HG03175 (cell line): ENCODE data around the gene FAP.

Source experiments
- ATAC-seq: cut with Tn5 transposase; IDR thresholded peaks from one replicate; pipeline ENCODE4 v1.9.1; 2021; ENCODE audit warnings: mild to moderate bottlenecking, moderate library complexity; ENCODE audit not compliant: unreplicated experiment

Gene FAP

GRCh38 chr2:162243294-162243693, at the start of gene FAP:
FAP (minus strand) TSS chr2:162243445; CDS start chr2:162243327, 118 bp downstream.
- ATAC-seq, result no peak

DNA sequence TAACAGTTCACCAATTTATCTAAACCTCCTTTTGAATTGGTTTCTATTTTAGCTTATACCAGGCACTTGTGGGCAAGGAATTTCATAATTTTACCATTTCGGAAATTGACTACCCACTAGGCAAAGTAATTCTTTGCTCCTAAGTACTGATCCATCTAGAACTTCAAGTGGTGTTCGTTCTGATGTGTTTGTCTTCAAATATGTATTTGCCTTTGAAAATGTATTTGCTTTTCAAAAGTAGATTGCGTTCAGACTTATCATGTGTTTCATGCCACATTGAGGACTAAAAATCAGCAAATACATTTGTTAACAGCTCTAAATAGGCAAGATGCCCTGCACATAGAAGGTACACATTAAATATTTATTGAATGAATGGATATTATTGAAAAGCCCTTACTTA, 48.5 kb upstream of the FAP start:
- no peak for ATAC-seq

GRCh38 chr2:162282765-162283425, 39.6 kb upstream of the FAP start:
- no peak for ATAC-seq

DNA sequence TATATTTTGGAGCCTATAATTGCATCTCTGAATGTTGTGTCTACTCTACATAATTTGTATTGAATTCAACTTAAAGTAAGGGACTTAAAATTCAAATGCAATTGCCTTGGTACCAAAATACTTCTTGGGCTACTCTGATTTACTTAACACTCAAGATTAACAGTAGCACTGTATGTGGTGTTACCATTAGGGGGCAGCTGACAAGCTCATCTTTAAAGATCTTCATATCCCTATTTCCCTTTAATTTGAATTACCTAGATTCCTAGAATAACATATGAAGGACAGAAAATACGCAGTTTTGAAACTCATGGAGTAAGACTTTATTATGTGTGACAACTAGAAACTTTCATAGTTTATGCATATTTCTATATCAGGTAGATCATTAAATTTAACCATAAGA, 37.4 kb upstream of the FAP start:
- no peak for ATAC-seq

DNA sequence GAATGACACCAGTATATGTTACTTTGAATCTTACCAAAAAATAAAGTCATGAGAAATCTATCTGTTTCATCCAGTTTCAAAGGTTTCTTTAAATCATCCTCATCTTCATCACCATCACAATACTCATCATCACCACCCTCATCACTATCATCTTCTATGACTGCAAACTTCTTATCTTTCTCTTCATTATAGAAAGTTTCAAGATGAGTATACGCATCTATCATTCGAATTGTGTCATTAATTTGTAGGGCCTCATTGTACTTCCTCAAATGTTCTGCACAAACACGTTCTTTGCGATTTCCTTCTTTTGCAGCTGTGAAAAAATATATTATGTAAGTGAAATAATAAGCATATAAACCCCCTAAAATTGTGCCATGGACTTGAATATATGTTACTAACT, 34.1 kb upstream of the FAP start:
- ATAC-seq, result no peak

DNA sequence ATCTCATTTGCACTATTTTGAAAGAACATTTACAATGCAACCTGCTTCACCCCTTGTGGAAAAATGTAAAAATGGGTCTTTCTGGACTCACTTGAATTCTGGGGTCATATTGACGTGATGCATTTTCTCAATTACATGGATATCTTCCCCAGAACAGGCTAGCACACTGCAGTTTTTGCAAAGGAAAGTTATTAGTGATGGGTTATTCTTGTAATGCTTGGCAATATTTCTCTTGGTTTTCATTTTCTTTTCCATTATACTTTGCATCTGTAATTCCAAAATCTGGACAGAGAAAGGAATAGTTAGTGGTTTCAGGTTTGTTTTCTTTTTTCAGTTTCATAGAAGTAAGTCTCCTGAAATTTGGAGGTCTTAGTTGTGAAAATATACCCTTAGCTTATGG, 24.8 kb upstream of the FAP start:
- ATAC-seq, result no peak

DNA sequence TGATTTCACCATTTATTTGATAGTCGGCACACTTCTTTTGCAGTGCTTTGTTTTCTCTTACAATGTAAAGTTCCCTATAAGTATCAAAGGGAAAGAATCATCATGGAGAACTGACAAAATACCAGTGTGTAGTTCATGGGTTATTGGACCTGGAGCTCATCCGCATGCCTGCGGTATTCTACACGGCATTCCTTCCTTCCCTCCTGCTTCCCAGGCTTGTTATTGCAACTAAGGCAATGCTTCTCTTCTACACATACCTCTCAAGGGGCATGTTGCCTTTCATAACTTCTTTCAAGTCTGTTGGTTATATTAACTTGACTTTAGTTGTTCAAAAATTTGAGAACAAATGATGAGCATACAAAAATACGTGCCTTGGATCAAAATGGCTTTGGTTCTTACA, 24.3 kb upstream of the FAP start:
- ATAC-seq, result no peak

DNA sequence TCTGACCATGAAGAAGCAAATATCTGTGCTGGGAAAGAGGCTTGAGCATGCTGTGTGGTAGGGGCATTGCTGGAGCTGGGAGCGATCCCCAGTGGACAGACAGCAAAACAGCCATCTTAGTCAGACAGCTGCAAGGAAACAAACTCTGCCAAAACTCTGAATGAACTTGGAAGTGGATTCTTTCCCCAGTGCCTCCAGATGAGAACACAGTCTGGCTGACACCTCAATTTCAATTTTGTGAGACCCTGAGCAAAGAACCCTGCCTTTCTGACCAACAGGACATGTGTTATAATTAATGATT, 23.2 kb upstream of the FAP start:
- ATAC-seq, result no peak

DNA sequence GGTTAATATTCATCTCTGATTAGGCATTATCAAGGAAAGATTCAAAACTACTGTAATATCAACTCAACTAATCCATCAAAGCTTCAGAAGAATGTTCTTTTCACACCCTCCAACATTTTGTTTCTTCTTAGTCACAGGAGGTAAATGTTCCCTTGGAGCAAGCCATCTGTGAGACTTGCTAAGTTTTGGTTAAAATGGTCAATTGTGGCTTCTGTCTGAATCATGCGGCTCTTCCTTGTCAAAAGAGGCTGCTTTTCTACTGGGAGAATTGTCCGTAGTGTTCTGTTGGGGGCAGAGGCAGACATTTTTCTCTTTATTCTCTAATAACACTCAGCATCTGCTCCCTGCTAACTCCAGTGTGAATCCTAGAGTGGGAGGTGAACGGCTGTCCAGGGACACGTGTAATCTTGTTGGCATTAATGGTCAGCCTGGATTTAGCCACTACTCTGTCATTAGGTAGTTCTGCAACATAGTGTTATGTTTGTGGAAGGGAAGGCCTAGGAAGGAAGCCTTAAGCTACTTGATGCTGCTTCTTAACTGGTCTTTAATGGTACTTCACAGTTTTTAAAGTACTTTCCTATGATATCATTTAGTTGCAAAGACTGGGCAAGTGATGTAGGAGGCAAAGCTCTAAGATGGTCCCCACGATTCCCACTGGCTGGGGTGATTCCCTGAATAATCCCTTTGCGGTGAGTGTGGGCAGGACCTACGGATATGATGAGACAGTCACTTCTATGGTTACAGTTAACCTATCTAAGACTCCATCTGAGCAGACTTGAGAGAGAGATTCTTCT, 22.6 kb upstream of the FAP start:
- ATAC-seq, result no peak

- peak; percentile 67 for ATAC-seq
Measured at GRCh38 chr2:162261032-162261945, 18.0 kb upstream of the FAP start.

- ATAC-seq, result no peak
Measured at GRCh38 chr2:162258686-162259085, 15.4 kb upstream of the FAP start.

DNA sequence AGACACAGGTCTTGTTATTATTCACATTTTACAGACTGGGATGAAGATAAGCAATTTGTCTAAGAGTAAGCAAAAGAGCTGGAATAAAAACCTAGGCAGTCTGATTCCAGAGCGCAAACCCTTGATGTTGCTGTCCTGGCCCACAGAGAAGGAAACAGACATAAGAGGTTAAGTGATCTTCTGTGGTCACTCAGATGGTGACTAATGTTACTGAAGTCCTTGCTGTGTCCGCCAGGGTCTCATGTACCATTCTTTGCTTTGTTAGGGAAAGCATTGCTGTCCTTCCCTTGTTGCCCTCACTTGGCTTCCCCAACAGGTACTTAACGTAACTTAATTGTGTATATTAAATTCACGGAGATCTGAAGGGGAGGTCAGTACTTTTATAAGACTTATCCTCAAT, 14.9 kb upstream of the FAP start:
- no peak for ATAC-seq

DNA sequence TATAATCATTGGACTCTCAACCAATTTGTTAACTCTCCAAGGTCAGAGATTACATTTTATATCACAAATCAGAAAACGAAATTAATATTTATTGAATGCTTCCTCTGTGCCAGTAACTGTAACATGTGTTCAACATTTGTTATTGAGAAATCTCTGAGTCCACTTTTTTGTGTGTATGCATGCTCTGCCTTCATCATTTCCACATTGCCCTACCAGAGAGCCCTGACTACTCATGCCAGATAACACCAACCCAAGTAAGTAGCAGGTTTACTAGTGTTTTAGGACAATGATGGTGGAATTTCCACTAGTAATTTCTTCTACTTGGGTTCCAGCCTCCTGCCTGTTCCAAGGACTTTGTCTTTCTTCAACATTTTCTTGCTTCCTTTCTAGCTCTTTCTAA, 14.2 kb upstream of the FAP start:
- ATAC-seq, result no peak

DNA sequence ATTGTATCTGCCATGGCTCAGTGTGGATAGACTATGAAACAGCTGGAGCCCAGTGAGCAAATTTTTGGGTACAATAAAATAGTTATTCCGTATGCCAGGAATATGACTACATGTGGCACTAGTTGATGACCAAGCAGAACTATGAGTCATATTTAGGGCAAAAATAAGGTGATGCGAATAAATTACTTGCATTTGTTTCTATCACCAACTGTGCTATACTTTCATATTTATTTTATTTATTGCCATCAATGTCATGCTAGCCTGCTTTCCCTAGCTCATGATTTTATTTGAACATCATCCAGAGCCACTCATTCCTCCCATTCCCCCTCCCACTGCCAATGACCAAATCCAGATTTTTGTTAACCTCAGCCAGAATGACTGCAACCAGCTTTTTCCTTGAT, 13.3 kb upstream of the FAP start:
- ATAC-seq, result no peak

DNA sequence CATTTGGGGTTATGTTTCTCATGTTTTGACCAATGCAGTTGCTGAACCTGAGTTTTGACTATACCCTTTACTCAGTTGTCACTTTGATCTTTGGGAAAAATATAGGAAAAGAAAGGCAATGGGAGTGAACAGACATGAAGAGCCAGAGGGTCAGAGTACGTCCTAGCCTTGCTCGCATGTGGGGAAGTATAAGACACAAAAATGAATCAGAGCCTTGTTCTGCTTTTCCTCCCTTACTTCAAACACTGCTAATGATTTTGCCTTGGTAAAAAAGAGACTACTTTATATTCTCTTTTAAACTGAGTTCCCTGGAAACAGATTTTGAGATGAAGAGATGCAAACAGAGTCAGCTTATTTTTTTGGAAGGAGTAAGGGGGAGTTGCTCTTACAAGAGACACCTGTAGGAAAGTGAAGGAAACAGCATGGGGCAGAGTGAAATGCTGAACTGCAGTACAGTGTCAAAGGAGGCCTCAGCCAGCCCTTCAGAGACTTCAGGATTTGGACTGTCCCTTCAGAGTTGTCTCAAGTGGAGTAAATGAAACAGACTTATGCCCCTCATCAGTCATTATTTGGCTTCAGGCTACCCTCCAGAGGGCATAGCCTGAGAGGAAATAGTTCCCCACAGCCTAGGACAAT, 11.1 kb upstream of the FAP start:
- no peak for ATAC-seq

DNA sequence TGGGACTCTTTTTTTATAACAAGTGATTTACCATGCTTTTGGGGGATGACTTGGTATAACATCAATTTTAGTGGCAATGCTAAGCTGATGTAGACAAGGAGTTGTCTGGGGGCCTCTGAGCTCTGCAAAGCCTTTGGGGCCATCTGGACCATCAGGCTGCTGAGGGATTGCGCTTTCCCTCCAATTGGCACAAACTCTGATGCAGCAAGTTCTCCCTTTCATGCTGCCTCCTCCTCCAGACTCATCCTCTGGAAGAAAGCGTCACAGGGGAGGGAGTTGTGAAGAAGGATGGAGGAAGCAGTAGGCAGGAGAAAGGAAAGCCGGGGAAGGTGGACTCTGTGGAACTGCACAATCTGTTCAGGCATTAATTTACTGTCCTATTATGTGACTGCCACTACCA, 10.2 kb upstream of the FAP start:
- no peak for ATAC-seq

- no peak for ATAC-seq
Measured at GRCh38 chr2:162252153-162252552, 8.9 kb upstream of the FAP start.

DNA sequence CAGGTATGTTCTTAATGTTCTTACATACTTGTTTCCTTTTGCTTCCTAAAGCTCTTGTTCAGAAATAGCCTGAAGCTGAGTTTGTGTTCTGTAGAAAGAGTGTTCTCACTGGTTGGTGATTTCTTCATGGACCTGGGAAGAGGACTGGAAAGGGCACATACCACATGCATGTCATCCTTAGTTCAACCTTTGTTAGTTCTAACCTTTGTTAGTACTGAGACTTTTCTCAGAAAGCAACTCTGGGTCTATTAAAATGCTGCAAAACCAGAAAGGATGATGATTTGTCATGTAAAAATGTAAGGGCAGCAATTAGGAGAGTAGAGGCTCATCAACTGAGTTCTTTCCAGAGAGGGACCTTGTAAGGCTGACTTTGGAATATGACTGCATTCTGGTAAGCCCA, 2.5 kb upstream of the FAP start:
- ATAC-seq, result no peak

- no peak for ATAC-seq
Measured at GRCh38 chr2:162245061-162245460, 1.8 kb upstream of the FAP start.

- ATAC-seq, result no peak
Measured at GRCh38 chr2:162244541-162245031, 1.3 kb upstream of the FAP start.

DNA sequence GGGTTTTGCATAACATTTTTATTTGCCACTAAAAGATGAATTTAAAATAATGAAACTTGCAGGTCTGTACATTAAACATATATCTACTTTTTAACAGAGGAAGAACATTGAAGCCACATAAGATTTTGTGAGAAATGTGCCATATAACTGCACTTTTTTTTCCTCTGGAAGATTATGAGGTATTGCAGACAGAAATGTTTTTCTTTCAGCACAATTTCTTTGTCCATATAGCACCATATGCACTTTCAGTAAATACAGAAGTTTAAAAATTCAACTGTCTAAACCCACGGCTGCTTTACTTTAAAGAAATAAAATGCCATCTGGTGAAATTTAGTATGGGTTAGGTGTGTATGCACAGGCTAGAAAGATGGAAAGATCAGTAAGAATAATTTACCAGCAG, 470 bp upstream of the FAP start:
- ATAC-seq, result no peak
